HEK293 (cell line): Measurements from ENCODE around the gene TRAF3IP3.

ENCODE experiments used
- GFI1B ChIP-seq: fragments of 450-650 bp; formaldehyde crosslinking; IDR thresholded peaks from 2 replicates; pipeline ENCODE4 v1.5.1; 2016; ENCODE audit warnings: missing biosample characterization, missing genetic modification characterization
- SP2 ChIP-seq: fragments of 450-650 bp; formaldehyde crosslinking; IDR thresholded peaks from 2 replicates; pipeline ENCODE4 v1.5.1; 2016; ENCODE audit warnings: missing biosample characterization, missing genetic modification characterization
- ZBTB17 ChIP-seq: fragments of 450-650 bp; formaldehyde crosslinking; IDR thresholded peaks from 2 replicates; pipeline ENCODE4 v1.5.1; 2016; ENCODE audit warnings: missing biosample characterization, missing genetic modification characterization
- ZNF24 ChIP-seq: fragments of 450-650 bp; formaldehyde crosslinking; IDR thresholded peaks from 2 replicates; pipeline ENCODE4 v1.5.1; 2016; ENCODE audit warnings: missing biosample characterization, missing genetic modification characterization
- ZNF354C ChIP-seq: fragments of 450-650 bp; formaldehyde crosslinking; IDR thresholded peaks from 2 replicates; pipeline ENCODE4 v1.5.1; 2016; ENCODE audit warnings: missing biosample characterization, missing genetic modification characterization, low read depth, borderline replicate concordance
- ZNF404 ChIP-seq: fragments of 450-650 bp; formaldehyde crosslinking; IDR thresholded peaks from 2 replicates; pipeline ENCODE4 v1.5.1; 2017; ENCODE audit warnings: missing biosample characterization, missing genetic modification characterization
- ZNF707 ChIP-seq: fragments of 450-650 bp; formaldehyde crosslinking; IDR thresholded peaks from 2 replicates; pipeline ENCODE4 v1.5.1; 2016; ENCODE audit warnings: missing biosample characterization, missing genetic modification characterization
- TF ChIP-seq, protein P1 (sequence below): fragments of 450-650 bp; formaldehyde crosslinking; IDR thresholded peaks from 2 replicates; pipeline ENCODE4 v1.5.1; 2016; ENCODE audit warnings: missing biosample characterization, missing genetic modification characterization

DNA sequence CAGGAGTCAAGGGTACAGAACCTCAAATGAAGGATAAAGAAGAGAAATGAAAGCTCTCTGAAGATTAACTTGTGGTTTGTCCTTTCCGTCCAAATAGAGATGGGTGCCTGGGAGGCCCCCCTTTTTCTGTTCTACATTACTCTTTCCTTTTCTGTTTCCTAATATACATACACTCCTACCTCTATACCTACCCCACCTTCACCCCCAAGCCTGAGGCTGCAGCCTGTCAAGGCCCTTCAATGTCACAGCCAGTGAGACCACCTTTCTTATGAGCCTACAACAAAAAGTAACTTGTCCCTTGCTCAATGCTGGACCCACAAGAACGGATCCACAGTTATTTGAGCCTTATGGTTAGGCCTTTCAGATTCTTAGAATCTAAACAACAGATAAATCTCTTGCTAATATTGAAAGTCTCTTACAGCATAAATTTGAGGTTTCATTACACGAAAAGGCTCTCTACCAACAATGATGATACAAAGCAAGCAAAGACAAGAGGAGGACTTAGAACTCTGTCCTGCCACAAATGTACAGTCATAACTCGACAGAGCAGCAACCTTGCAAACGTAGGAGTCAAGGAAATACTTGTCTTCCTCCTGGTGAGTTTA, 4.1 kb upstream of the TRAF3IP3 start:
- TF ChIP-seq ZNF24 (tag by site-specific recombination): no peak
- TF ChIP-seq, protein P1, sequence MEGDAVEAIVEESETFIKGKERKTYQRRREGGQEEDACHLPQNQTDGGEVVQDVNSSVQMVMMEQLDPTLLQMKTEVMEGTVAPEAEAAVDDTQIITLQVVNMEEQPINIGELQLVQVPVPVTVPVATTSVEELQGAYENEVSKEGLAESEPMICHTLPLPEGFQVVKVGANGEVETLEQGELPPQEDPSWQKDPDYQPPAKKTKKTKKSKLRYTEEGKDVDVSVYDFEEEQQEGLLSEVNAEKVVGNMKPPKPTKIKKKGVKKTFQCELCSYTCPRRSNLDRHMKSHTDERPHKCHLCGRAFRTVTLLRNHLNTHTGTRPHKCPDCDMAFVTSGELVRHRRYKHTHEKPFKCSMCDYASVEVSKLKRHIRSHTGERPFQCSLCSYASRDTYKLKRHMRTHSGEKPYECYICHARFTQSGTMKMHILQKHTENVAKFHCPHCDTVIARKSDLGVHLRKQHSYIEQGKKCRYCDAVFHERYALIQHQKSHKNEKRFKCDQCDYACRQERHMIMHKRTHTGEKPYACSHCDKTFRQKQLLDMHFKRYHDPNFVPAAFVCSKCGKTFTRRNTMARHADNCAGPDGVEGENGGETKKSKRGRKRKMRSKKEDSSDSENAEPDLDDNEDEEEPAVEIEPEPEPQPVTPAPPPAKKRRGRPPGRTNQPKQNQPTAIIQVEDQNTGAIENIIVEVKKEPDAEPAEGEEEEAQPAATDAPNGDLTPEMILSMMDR (tag by site-specific recombination): no peak
- no peak for TF ChIP-seq GFI1B (tag by site-specific recombination)
- no peak for TF ChIP-seq SP2 (tag by site-specific recombination)
- no peak for TF ChIP-seq ZNF404 (tag by site-specific recombination)
- TF ChIP-seq ZNF354C (tag by site-specific recombination): no peak
- no peak for TF ChIP-seq ZNF707 (tag by site-specific recombination)
- TF ChIP-seq ZBTB17 (tag by site-specific recombination): no peak
